Activated CD4-positive, alpha-beta T cell treated with anti-CD3 and anti-CD28 coated beads for 36 hours (primary cell): ENCODE data around the gene TRAP1. TPM values are rescaled to one million over a fixed set of nuclear protein-coding genes. Genes with fewer than 3 reads are reported as not detected.

Source experiments
- ATAC-seq: fragments of 200-7000 bp; cut with Tn5 transposase; one replicate; pipeline ENCODE4 v1.10.0; 2021; ENCODE audit warnings: mild to moderate bottlenecking, moderate library complexity
- CTCF ChIA-PET: fragments of 350-600 bp; sonication (Branson Sonifier 250); formaldehyde crosslinking; loops from one replicate; lab custom pipeline; 2021; ENCODE audit warnings: antibody characterized with exemption; lab: Charles Lee
- POLR2A ChIA-PET: fragments of 350-600 bp; sonication (Branson Sonifier 250); formaldehyde crosslinking; loops from one replicate; lab custom pipeline; 2021; ENCODE audit warnings: antibody characterized with exemption, inconsistent platforms; lab: Charles Lee
- DNase-seq: peaks from one replicate; pipeline ENCODE4 v3.0.0-alpha.2; 2020
- H3K27ac Mint-ChIP-seq: one replicate; pipeline ENCODE4 v1.8.0; 2021; ENCODE audit warnings: mixed read lengths
- H3K27me3 Mint-ChIP-seq: one replicate; pipeline ENCODE4 v1.8.0; 2021; ENCODE audit warnings: mixed read lengths
- H3K36me3 Mint-ChIP-seq: one replicate; pipeline ENCODE4 v1.8.0; 2021; ENCODE audit warnings: low read depth, mixed read lengths
- H3K4me1 Mint-ChIP-seq: one replicate; pipeline ENCODE4 v1.8.0; 2021; ENCODE audit warnings: mixed read lengths
- H3K4me3 Mint-ChIP-seq: one replicate; pipeline ENCODE4 v1.8.0; 2021; ENCODE audit warnings: mild to moderate bottlenecking, moderate library complexity, mixed read lengths
- H3K9me3 Mint-ChIP-seq: one replicate; pipeline ENCODE4 v1.8.0; 2021; ENCODE audit warnings: low read depth, mixed read lengths
- intact Hi-C, 2 experiments: fragments of 100-400 bp; cut with DNase I in 1 of 2; cut with micrococcal nuclease in 1 of 2; formaldehyde crosslinking; loops; one replicate each; pipeline versions ENCODE4 v1.14.2 to v1.15.1; 2022 to 2024; cut with DNase I, micrococcal nuclease
- total RNA-seq, 2 experiments: library from RNA; stranded (reverse); gene quantifications; one replicate each; pipeline ENCODE4 v1.2.3, GENCODE V29; 2021

Gene TRAP1
- total RNA-seq: 100 to 1,000 TPM; 306 to 360 TPM

- Mint-ChIP-seq H3K9me3 (no peaks in the 10 kb centered on the region), H3K36me3 (peaks cover 30% of the 10 kb centered on the region), H3K4me3 (peak within 1 kb of the TSS; percentile 89), H3K27me3 (no peaks in the 10 kb centered on the region), H3K27ac (peak within 1 kb of the TSS; percentile 92), H3K4me1 (peaks cover 44% of the 10 kb centered on the region)
- peak; percentile 95 for DNase-seq
- ChIA-PET CTCF (interaction anchor here (0.7 kb wide), 2 partner anchors 21 to 713 kb away, joined by 3 read pairs; no protein-coding TSS in a partner anchor), POLR2A (interaction anchor here (0.6 kb wide), 1 partner anchor 909 kb away, joined by 3 read pairs; no protein-coding TSS in a partner anchor)
- ATAC-seq: peak; percentile 95
- intact Hi-C loops: loop anchor here (1.0 to 10.0 kb wide), 10 partner anchors 106 to 899 kb away; partner anchors contain the start of genes ADCY9 (in 1 of the 2), CORO7 (in 1 of the 2), CREBBP (in 1 of the 2) and DNAJA3 (in 1 of the 2)
Measured at GRCh38 chr16:3717235-3718018, at the start of gene TRAP1. Gene TRAP1, minus strand, starts transcription at chr16:3717524. Its CDS starts 16 bp downstream, at chr16:3717508.

- no peak overlapping the region for H3K27ac Mint-ChIP-seq
- H3K36me3 Mint-ChIP-seq: peaks cover 28% of the 10 kb centered on the region
- H3K9me3 Mint-ChIP-seq: no peaks in the 10 kb centered on the region
- ChIA-PET CTCF (no interaction called here), POLR2A (no interaction called here)
- intact Hi-C loops: no loop called here
- no peaks in the 10 kb centered on the region for H3K27me3 Mint-ChIP-seq
- DNase-seq (no peak), ATAC-seq (no peak)
- no peak overlapping the region for H3K4me3 Mint-ChIP-seq
- no peaks in the 10 kb centered on the region for H3K4me1 Mint-ChIP-seq
Measured at GRCh38 chr16:3766177-3766576, 48.9 kb upstream of the TRAP1 start.

- Mint-ChIP-seq H3K4me3 (no peak overlapping the region), H3K27me3 (no peaks in the 10 kb centered on the region), H3K36me3 (peaks cover 23% of the 10 kb centered on the region), H3K9me3 (no peaks in the 10 kb centered on the region), H3K4me1 (no peaks in the 10 kb centered on the region), H3K27ac (no peak overlapping the region)
- CTCF ChIA-PET: no interaction called here
- POLR2A ChIA-PET: no interaction called here
- DNase-seq (no peak), ATAC-seq (no peak)
- intact Hi-C loops: no loop called here
Measured at GRCh38 chr16:3764409-3764808, 47.1 kb upstream of the TRAP1 start.

GRCh38 chr16:3762107-3762750 lies 44.9 kb upstream of the TRAP1 start:
- no peak for ATAC-seq
- no peaks in the 10 kb centered on the region for H3K4me1 Mint-ChIP-seq
- H3K4me3 Mint-ChIP-seq: no peak overlapping the region
- ChIA-PET CTCF (no interaction called here), POLR2A (no interaction called here)
- intact Hi-C loops: no loop called here
- no peak overlapping the region for H3K27ac Mint-ChIP-seq
- H3K9me3 Mint-ChIP-seq: no peaks in the 10 kb centered on the region
- peaks cover 22% of the 10 kb centered on the region for H3K36me3 Mint-ChIP-seq
- H3K27me3 Mint-ChIP-seq: no peaks in the 10 kb centered on the region
- DNase-seq: no peak

- POLR2A ChIA-PET: no interaction called here
- no peak for ATAC-seq
Measured at GRCh38 chr16:3761375-3762106, 44.2 kb upstream of the TRAP1 start.

GRCh38 chr16:3760518-3760917 lies 43.2 kb upstream of the TRAP1 start:
- ChIA-PET POLR2A (no interaction called here), CTCF (no interaction called here)
- Mint-ChIP-seq H3K4me3 (no peak overlapping the region), H3K36me3 (peaks cover 18% of the 10 kb centered on the region), H3K4me1 (no peaks in the 10 kb centered on the region), H3K9me3 (no peaks in the 10 kb centered on the region), H3K27me3 (no peaks in the 10 kb centered on the region), H3K27ac (no peak overlapping the region)
- DNase-seq: no peak
- intact Hi-C loops: no loop called here
- ATAC-seq: no peak

More at GRCh38 chr16:3761375-3762106, 44.2 kb upstream of the TRAP1 start:
- no peak for DNase-seq
- no peaks in the 10 kb centered on the region for H3K4me1 Mint-ChIP-seq
- no peak overlapping the region for H3K4me3 Mint-ChIP-seq
- H3K9me3 Mint-ChIP-seq: no peaks in the 10 kb centered on the region
- no peak overlapping the region for H3K27ac Mint-ChIP-seq
- CTCF ChIA-PET: no interaction called here
- H3K36me3 Mint-ChIP-seq: peaks cover 18% of the 10 kb centered on the region
- intact Hi-C loops: no loop called here
- no peaks in the 10 kb centered on the region for H3K27me3 Mint-ChIP-seq

- Mint-ChIP-seq H3K9me3 (no peaks in the 10 kb centered on the region), H3K27me3 (no peaks in the 10 kb centered on the region), H3K27ac (no peak overlapping the region), H3K4me1 (no peaks in the 10 kb centered on the region), H3K4me3 (no peak overlapping the region), H3K36me3 (peaks cover 13% of the 10 kb centered on the region)
- ATAC-seq (no peak), DNase-seq (no peak)
- intact Hi-C loops: no loop called here
- ChIA-PET POLR2A (no interaction called here), CTCF (interaction anchor here (1.2 kb wide), 1 partner anchor 258 kb away, joined by 3 read pairs; no protein-coding TSS in a partner anchor)
Measured at GRCh38 chr16:3759736-3760135, 42.4 kb upstream of the TRAP1 start.

GRCh38 chr16:3756113-3756512 lies 38.8 kb upstream of the TRAP1 start:
- DNase-seq (no peak), ATAC-seq (no peak)
- H3K4me1 Mint-ChIP-seq: peaks cover 3% of the 10 kb centered on the region
- no peaks in the 10 kb centered on the region for H3K27me3 Mint-ChIP-seq
- H3K36me3 Mint-ChIP-seq: peaks cover 17% of the 10 kb centered on the region
- no peaks in the 10 kb centered on the region for H3K9me3 Mint-ChIP-seq
- intact Hi-C loops: no loop called here
- ChIA-PET POLR2A (no interaction called here), CTCF (no interaction called here)
- no peak overlapping the region for H3K4me3 Mint-ChIP-seq
- no peak overlapping the region for H3K27ac Mint-ChIP-seq

- CTCF ChIA-PET: no interaction called here
- POLR2A ChIA-PET: no interaction called here
- no peak overlapping the region for H3K4me3 Mint-ChIP-seq
- intact Hi-C loops: no loop called here
- H3K36me3 Mint-ChIP-seq: peaks cover 19% of the 10 kb centered on the region
- DNase-seq (no peak), ATAC-seq (no peak)
- H3K4me1 Mint-ChIP-seq: peaks cover 3% of the 10 kb centered on the region
- H3K27me3 Mint-ChIP-seq: no peaks in the 10 kb centered on the region
- no peaks in the 10 kb centered on the region for H3K9me3 Mint-ChIP-seq
- H3K27ac Mint-ChIP-seq: no peak overlapping the region
Measured at GRCh38 chr16:3755249-3755648, 37.9 kb upstream of the TRAP1 start.

GRCh38 chr16:3754772-3755171 lies 37.4 kb upstream of the TRAP1 start:
- POLR2A ChIA-PET: no interaction called here
- Mint-ChIP-seq H3K27ac (no peak overlapping the region), H3K4me1 (peaks cover 6% of the 10 kb centered on the region), H3K27me3 (no peaks in the 10 kb centered on the region), H3K4me3 (no peak overlapping the region), H3K9me3 (no peaks in the 10 kb centered on the region), H3K36me3 (peaks cover 20% of the 10 kb centered on the region)
- CTCF ChIA-PET: interaction anchor here (0.6 kb wide), 1 partner anchor 43 kb away, joined by 4 read pairs; no protein-coding TSS in a partner anchor
- intact Hi-C loops: no loop called here
- no peak for ATAC-seq
- no peak for DNase-seq

GRCh38 chr16:3754081-3754703 lies 36.9 kb upstream of the TRAP1 start:
- H3K36me3 Mint-ChIP-seq: peaks cover 19% of the 10 kb centered on the region
- no peak for ATAC-seq

More at GRCh38 chr16:3754081-3754703, 36.9 kb upstream of the TRAP1 start:
- Mint-ChIP-seq H3K27me3 (no peaks in the 10 kb centered on the region), H3K27ac (no peak overlapping the region), H3K4me1 (peaks cover 8% of the 10 kb centered on the region), H3K4me3 (no peak overlapping the region), H3K9me3 (no peaks in the 10 kb centered on the region)
- intact Hi-C loops: no loop called here
- ChIA-PET CTCF (interaction anchor here (0.6 kb wide), 1 partner anchor 43 kb away, joined by 4 read pairs; no protein-coding TSS in a partner anchor), POLR2A (no interaction called here)
- DNase-seq: no peak
